Measurements from ENCODE around the gene RSAD1. TPM values are rescaled to one million over a fixed set of nuclear protein-coding genes. Genes with fewer than 3 reads are reported as not detected.

RSAD1 gene
- total RNA-seq, 1 donor from 2014 or later = 42.4 TPM

DNA sequence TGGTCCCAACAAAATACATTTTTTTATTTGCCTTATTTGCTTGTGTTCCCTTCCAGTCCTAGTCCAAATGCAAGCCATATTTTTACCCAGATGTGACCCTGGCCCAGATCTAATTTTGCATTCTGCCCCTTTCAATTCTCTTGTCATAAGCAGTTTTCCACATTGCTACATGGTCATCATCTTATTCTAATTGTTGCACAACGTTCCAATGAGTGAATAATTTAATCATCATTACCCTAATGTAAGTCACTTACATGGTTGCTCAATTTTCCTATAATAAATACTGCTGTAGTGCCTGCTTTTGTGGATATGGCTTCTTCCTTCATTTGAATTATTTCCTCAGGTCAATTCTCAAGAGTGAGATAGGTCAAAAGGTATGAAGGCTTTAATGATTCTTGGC, 12.8 kb downstream of the RSAD1 start:
- Mint-ChIP-seq H3K4me1 (no peaks in the 10 kb centered on the region), H3K27me3 (ENCODE audit: low read depth) (peaks cover 2% of the 10 kb centered on the region), H3K9me3 (no peaks in the 10 kb centered on the region), H3K4me3 (no peak overlapping the region), H3K36me3 (ENCODE audit: low read depth) (no peaks in the 10 kb centered on the region), H3K27ac (ENCODE audit: unreplicated experiment) (no peak overlapping the region)
- TF ChIP-seq, protein P1, sequence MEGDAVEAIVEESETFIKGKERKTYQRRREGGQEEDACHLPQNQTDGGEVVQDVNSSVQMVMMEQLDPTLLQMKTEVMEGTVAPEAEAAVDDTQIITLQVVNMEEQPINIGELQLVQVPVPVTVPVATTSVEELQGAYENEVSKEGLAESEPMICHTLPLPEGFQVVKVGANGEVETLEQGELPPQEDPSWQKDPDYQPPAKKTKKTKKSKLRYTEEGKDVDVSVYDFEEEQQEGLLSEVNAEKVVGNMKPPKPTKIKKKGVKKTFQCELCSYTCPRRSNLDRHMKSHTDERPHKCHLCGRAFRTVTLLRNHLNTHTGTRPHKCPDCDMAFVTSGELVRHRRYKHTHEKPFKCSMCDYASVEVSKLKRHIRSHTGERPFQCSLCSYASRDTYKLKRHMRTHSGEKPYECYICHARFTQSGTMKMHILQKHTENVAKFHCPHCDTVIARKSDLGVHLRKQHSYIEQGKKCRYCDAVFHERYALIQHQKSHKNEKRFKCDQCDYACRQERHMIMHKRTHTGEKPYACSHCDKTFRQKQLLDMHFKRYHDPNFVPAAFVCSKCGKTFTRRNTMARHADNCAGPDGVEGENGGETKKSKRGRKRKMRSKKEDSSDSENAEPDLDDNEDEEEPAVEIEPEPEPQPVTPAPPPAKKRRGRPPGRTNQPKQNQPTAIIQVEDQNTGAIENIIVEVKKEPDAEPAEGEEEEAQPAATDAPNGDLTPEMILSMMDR (conservative IDR thresholded peaks at IDR 0.05) = no peak
- DNase-seq (ENCODE audit: low read depth, low spot score) = no peak

DNA sequence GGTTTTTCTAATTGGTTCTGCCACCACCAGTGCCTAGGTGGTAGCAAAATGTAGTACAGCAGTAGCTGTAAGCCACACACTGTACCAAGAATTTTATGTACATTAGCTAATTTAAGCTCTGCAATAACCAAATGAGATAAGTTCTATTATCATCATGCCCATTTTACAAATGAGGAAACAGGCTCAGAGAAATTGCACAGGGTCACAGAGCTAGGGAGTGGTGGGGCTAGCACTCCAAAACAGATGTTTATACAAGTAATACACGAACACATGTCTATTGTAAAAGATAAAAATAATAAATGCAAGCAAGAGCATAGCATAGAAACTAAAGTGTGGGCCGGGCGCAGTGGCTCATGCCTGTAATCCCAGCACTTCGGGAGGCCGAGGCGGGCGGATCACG, 13.6 kb downstream of the RSAD1 start:
- DNase-seq (ENCODE audit: low read depth, low spot score) = no peak
- H3K27me3 Mint-ChIP-seq (ENCODE audit: low read depth) = peaks cover 2% of the 10 kb centered on the region

DNA sequence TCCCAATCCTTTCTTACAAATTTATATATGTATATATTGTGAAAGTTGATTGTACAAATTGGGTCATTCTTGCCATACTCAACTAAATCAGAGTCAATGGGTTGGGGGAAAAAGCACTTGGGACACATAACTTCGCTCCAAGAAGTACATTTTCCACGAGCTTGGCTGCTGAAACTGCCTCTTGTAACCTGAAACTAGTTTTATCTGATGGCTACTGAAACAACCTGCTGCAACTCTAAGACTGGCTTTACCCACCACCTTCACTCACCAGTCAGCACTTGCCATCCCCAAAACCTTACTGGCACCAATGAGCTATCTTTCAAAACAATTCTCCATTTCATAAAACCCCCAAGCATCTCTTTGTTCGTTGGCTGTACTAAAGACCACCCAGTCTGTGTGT, 15.1 kb downstream of the RSAD1 start:
- Mint-ChIP-seq H3K36me3 (ENCODE audit: low read depth) (no peaks in the 10 kb centered on the region), H3K27ac (ENCODE audit: unreplicated experiment) (no peak overlapping the region), H3K4me3 (no peak overlapping the region), H3K27me3 (ENCODE audit: low read depth) (peaks cover 2% of the 10 kb centered on the region), H3K9me3 (no peaks in the 10 kb centered on the region), H3K4me1 (no peaks in the 10 kb centered on the region)
- TF ChIP-seq, protein P1 (conservative IDR thresholded peaks at IDR 0.05) = no peak
- DNase-seq (ENCODE audit: low read depth, low spot score) = no peak

More for the DNA sequence above, 13.6 kb downstream of the RSAD1 start:
- Mint-ChIP-seq H3K4me1 (no peaks in the 10 kb centered on the region), H3K9me3 (no peaks in the 10 kb centered on the region), H3K36me3 (ENCODE audit: low read depth) (no peaks in the 10 kb centered on the region), H3K4me3 (no peak overlapping the region), H3K27ac (ENCODE audit: unreplicated experiment) (no peak overlapping the region)
- TF ChIP-seq, protein P1 (conservative IDR thresholded peaks at IDR 0.05) = no peak

DNA sequence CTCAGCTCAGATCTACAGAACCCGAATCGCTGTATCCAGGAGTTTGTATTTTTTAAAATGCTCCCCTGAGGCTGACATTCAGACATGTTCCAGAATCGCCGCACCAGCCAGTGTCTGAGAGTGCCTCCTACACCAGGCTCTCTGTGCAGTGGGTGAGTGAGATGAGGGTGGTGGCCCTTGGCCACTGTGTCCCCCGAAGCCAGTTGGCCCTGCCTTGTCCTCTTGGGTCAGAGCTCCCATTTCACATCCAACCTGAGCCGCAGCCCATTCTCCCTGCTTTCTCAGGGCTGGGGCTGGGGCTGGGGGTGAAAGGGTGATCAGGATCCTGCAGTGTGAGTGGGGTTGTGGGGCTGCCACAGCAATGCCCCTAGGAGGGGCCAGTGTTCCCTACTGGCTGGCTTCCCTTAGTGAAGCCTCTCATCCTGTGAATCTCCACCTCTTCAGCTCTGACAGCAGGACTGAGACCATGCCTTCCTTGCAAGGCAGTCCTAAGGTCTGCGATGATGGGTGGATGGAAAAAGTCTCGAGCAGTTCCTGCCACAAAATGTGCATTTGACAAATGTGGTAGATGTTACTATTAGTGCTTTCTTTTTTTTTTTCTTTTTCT, 16.7 kb downstream of the RSAD1 start:
- peaks cover 2% of the 10 kb centered on the region for H3K27me3 Mint-ChIP-seq (ENCODE audit: low read depth)
- H3K27ac Mint-ChIP-seq (ENCODE audit: unreplicated experiment) = no peak overlapping the region
- H3K4me1 Mint-ChIP-seq = no peaks in the 10 kb centered on the region
- TF ChIP-seq, protein P1 (conservative IDR thresholded peaks at IDR 0.05) = no peak
- DNase-seq (ENCODE audit: low read depth, low spot score) = no peak
- H3K9me3 Mint-ChIP-seq = no peaks in the 10 kb centered on the region
- no peaks in the 10 kb centered on the region for H3K36me3 Mint-ChIP-seq (ENCODE audit: low read depth)
- no peak overlapping the region for H3K4me3 Mint-ChIP-seq

DNA sequence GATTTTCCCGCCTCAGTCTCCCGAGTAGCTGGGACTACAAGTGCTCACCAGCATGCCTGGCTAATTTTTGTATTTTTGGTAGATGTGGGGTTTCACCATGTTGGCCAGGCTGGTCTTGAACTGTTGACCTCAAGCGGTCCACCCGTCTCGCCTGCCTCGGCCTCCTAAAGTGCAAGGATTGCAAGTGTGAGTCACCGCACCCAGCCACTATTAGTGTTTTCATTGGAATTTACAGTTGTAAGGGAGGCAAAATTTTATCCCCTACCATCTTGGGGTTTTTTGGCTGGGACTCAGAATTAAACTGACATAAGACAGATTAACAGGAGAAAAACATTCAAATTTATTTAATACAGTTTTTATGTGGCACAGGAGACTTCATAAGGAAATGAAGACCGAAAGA, 17.3 kb downstream of the RSAD1 start:
- Mint-ChIP-seq H3K9me3 (no peaks in the 10 kb centered on the region), H3K27me3 (ENCODE audit: low read depth) (peaks cover 2% of the 10 kb centered on the region), H3K4me1 (no peaks in the 10 kb centered on the region), H3K4me3 (no peak overlapping the region), H3K36me3 (ENCODE audit: low read depth) (no peaks in the 10 kb centered on the region), H3K27ac (ENCODE audit: unreplicated experiment) (no peak overlapping the region)
- TF ChIP-seq, protein P1 (conservative IDR thresholded peaks at IDR 0.05) = no peak
- no peak for DNase-seq (ENCODE audit: low read depth, low spot score)

Measured in neural crest cell (in vitro differentiated cells).